HEK293 (cell line): ENCODE data around the gene MRTFA.

Experiments
- CTCF ChIA-PET: fragments of 350-600 bp; formaldehyde crosslinking; extraction: SDS; loops from one replicate; lab custom pipeline; 2021; ENCODE audit warnings: antibody characterized with exemption; lab: Yijun Ruan, JAX
- POLR2A ChIA-PET: fragments of 300-600 bp; formaldehyde crosslinking; extraction: SDS; loops from one replicate; lab custom pipeline; 2020; ENCODE audit warnings: antibody characterized with exemption, inconsistent platforms; lab: Yijun Ruan, JAX
- H3K27ac ChIP-seq: fragments of 200-500 bp; sonication (Bioruptor generic); 2 replicates; pipeline ENCODE4 v1.5.1; 2014; ENCODE audit warnings: low read depth, low read length, control low read depth, inconsistent platforms; ENCODE audit errors: extremely low read depth
- H3K36me3 ChIP-seq, 2 experiments: fragments of 200-500 bp in 1 of 2; sonication (Bioruptor generic) in 1 of 2; 1 replicate in 1 of 2; 2 replicates in 1 of 2; pipeline ENCODE4 v1.5.1; 2014 to 2017; ENCODE audit warnings: inconsistent platforms in 2 of 2, low read length in 2 of 2; ENCODE audit not compliant: control insufficient read depth in 2 of 2, insufficient read depth in 1 of 2
- H3K4me1 ChIP-seq: fragments of 200-500 bp; sonication (Bioruptor generic); 2 replicates; pipeline ENCODE4 v1.5.1; 2014; ENCODE audit warnings: mild to moderate bottlenecking, low read length, inconsistent platforms; ENCODE audit not compliant: control insufficient read depth, insufficient read depth
- H3K4me3 ChIP-seq: 2 replicates; pipeline ENCODE4 v1.5.1; 2011; ENCODE audit warnings: low read depth, mild to moderate bottlenecking, control low read depth, low read length, moderate library complexity
- H3K9me3 ChIP-seq: fragments of 200-500 bp; sonication (Bioruptor generic); 2 replicates; pipeline ENCODE4 v1.5.1; 2014; ENCODE audit warnings: low read depth, low read length, inconsistent platforms; ENCODE audit not compliant: control insufficient read depth, insufficient read depth
- BCL11B ChIP-seq: fragments of 450-650 bp; formaldehyde crosslinking; IDR thresholded peaks from 2 replicates; pipeline ENCODE4 v1.5.1; 2016; ENCODE audit warnings: low read depth, missing biosample characterization, missing genetic modification characterization
- HOXA7 ChIP-seq: sonication (generic); formaldehyde crosslinking; IDR thresholded peaks from 2 replicates; pipeline ENCODE4 v1.8.1; 2022; ENCODE audit warnings: missing genetic modification reagents, borderline replicate concordance
- MZF1 ChIP-seq: fragments of 450-650 bp; formaldehyde crosslinking; IDR thresholded peaks from 2 replicates; pipeline ENCODE4 v1.5.1; 2017; ENCODE audit warnings: missing biosample characterization, missing genetic modification characterization, borderline replicate concordance
- REPIN1 ChIP-seq: fragments of 450-650 bp; formaldehyde crosslinking; IDR thresholded peaks from 2 replicates; pipeline ENCODE4 v1.5.1; 2017; ENCODE audit warnings: missing biosample characterization, missing genetic modification characterization, low read depth
- SCRT1 ChIP-seq: fragments of 450-650 bp; formaldehyde crosslinking; IDR thresholded peaks from 2 replicates; pipeline ENCODE4 v1.5.1; 2016; ENCODE audit warnings: missing biosample characterization, missing genetic modification characterization, borderline replicate concordance
- SETDB1 ChIP-seq: IDR thresholded peaks from one replicate; pipeline ENCODE4 v1.6.1; 2017; ENCODE audit warnings: mild to moderate bottlenecking, low read length, moderate library complexity, mixed read lengths; ENCODE audit not compliant: insufficient read length
- YY2 ChIP-seq: fragments of 450-650 bp; formaldehyde crosslinking; IDR thresholded peaks from 2 replicates; pipeline ENCODE4 v1.5.1; 2016; ENCODE audit warnings: missing biosample characterization, missing genetic modification characterization
- ZBTB20 ChIP-seq: fragments of 450-650 bp; formaldehyde crosslinking; IDR thresholded peaks from 2 replicates; pipeline ENCODE4 v1.5.1; 2016; ENCODE audit warnings: missing biosample characterization, missing genetic modification characterization
- ZFP3 ChIP-seq: fragments of 450-650 bp; formaldehyde crosslinking; IDR thresholded peaks from 2 replicates; pipeline ENCODE4 v1.5.1; 2016; ENCODE audit warnings: low read depth, missing biosample characterization, missing genetic modification characterization
- ZFP69B ChIP-seq: fragments of 450-650 bp; formaldehyde crosslinking; IDR thresholded peaks from 2 replicates; pipeline ENCODE4 v1.5.1; 2016; ENCODE audit warnings: missing biosample characterization, missing genetic modification characterization
- ZNF10 ChIP-seq: fragments of 450-650 bp; formaldehyde crosslinking; IDR thresholded peaks from 2 replicates; pipeline ENCODE4 v1.5.1; 2017; ENCODE audit warnings: missing biosample characterization, missing genetic modification characterization
- ZNF133 ChIP-seq: fragments of 450-650 bp; formaldehyde crosslinking; IDR thresholded peaks from 2 replicates; pipeline ENCODE4 v1.5.1; 2016; ENCODE audit warnings: missing biosample characterization, missing genetic modification characterization
- ZNF202 ChIP-seq: fragments of 450-650 bp; formaldehyde crosslinking; IDR thresholded peaks from 2 replicates; pipeline ENCODE4 v1.5.1; 2016; ENCODE audit warnings: missing biosample characterization, missing genetic modification characterization, borderline replicate concordance
- ZNF24 ChIP-seq: fragments of 450-650 bp; formaldehyde crosslinking; IDR thresholded peaks from 2 replicates; pipeline ENCODE4 v1.5.1; 2016; ENCODE audit warnings: missing biosample characterization, missing genetic modification characterization
- ZNF274 ChIP-seq, 2 experiments: fragments of 200-500 bp in 1 of 2; fragments of 450-650 bp in 1 of 2; sonication (Bioruptor generic) in 1 of 2; formaldehyde crosslinking in 1 of 2; IDR thresholded peaks; 2 replicates each; pipeline versions ENCODE4 v1.5.1 to v1.6.1; 2014 to 2016; ENCODE audit warnings: borderline replicate concordance in 1 of 2, inconsistent platforms in 1 of 2, low read length in 1 of 2, missing biosample characterization in 1 of 2, missing genetic modification characterization in 1 of 2
- ZNF292 ChIP-seq: fragments of 450-650 bp; formaldehyde crosslinking; IDR thresholded peaks from 2 replicates; pipeline ENCODE4 v1.5.1; 2016; ENCODE audit warnings: low read depth, missing biosample characterization, missing genetic modification characterization, borderline replicate concordance
- ZNF391 ChIP-seq: fragments of 450-650 bp; formaldehyde crosslinking; IDR thresholded peaks from 2 replicates; pipeline ENCODE4 v1.5.1; 2016; ENCODE audit warnings: low read depth, missing biosample characterization, missing genetic modification characterization, borderline replicate concordance
- ZNF416 ChIP-seq: fragments of 450-650 bp; formaldehyde crosslinking; IDR thresholded peaks from 2 replicates; pipeline ENCODE4 v1.5.1; 2016; ENCODE audit warnings: missing biosample characterization, missing genetic modification characterization
- ZNF473 ChIP-seq: fragments of 450-650 bp; formaldehyde crosslinking; IDR thresholded peaks from 2 replicates; pipeline ENCODE4 v1.5.1; 2017; ENCODE audit warnings: missing biosample characterization, missing genetic modification characterization
- ZNF48 ChIP-seq: fragments of 450-650 bp; formaldehyde crosslinking; IDR thresholded peaks from 2 replicates; pipeline ENCODE4 v1.5.1; 2016; ENCODE audit warnings: missing biosample characterization, missing genetic modification characterization
- ZNF610 ChIP-seq: fragments of 450-650 bp; formaldehyde crosslinking; IDR thresholded peaks from 2 replicates; pipeline ENCODE4 v1.5.1; 2016; ENCODE audit warnings: missing biosample characterization, missing genetic modification characterization, borderline replicate concordance
- ZNF626 ChIP-seq: fragments of 450-650 bp; sonication (Bioruptor Pico); formaldehyde crosslinking; IDR thresholded peaks from 2 replicates; pipeline ENCODE4 v1.5.1; 2018; ENCODE audit warnings: missing biosample characterization, missing genetic modification characterization, inconsistent platforms
- ZNF664 ChIP-seq: fragments of 450-650 bp; formaldehyde crosslinking; IDR thresholded peaks from 2 replicates; pipeline ENCODE4 v1.5.1; 2016; ENCODE audit warnings: missing biosample characterization, missing genetic modification characterization
- TF ChIP-seq, protein P1 (sequence below): fragments of 450-650 bp; formaldehyde crosslinking; IDR thresholded peaks from 2 replicates; pipeline ENCODE4 v1.5.1; 2016; ENCODE audit warnings: missing biosample characterization, missing genetic modification characterization
- TF ChIP-seq, protein P2 (sequence below): fragments of 450-650 bp; formaldehyde crosslinking; IDR thresholded peaks from 2 replicates; pipeline ENCODE4 v1.5.1; 2017; ENCODE audit warnings: missing biosample characterization, missing genetic modification characterization
- TF ChIP-seq, protein P3 (sequence below): fragments of 450-650 bp; formaldehyde crosslinking; IDR thresholded peaks from 2 replicates; pipeline ENCODE4 v1.5.1; 2016; ENCODE audit warnings: missing biosample characterization, missing genetic modification characterization
- TF ChIP-seq, protein P4 (sequence below): fragments of 450-650 bp; formaldehyde crosslinking; IDR thresholded peaks from 2 replicates; pipeline ENCODE4 v1.5.1; 2016; ENCODE audit warnings: missing biosample characterization, missing genetic modification characterization, low read depth
- TF ChIP-seq, protein P5 (sequence below): fragments of 450-650 bp; formaldehyde crosslinking; IDR thresholded peaks from 2 replicates; pipeline ENCODE4 v1.5.1; 2016; ENCODE audit warnings: missing biosample characterization, missing genetic modification characterization
- TF ChIP-seq, protein P6 (sequence below): fragments of 450-650 bp; formaldehyde crosslinking; optimal IDR thresholded peaks from 2 replicates; pipeline ENCODE3; 2016; ENCODE audit warnings: missing biosample characterization, mild to moderate bottlenecking, missing genetic modification characterization

MRTFA gene

DNA sequence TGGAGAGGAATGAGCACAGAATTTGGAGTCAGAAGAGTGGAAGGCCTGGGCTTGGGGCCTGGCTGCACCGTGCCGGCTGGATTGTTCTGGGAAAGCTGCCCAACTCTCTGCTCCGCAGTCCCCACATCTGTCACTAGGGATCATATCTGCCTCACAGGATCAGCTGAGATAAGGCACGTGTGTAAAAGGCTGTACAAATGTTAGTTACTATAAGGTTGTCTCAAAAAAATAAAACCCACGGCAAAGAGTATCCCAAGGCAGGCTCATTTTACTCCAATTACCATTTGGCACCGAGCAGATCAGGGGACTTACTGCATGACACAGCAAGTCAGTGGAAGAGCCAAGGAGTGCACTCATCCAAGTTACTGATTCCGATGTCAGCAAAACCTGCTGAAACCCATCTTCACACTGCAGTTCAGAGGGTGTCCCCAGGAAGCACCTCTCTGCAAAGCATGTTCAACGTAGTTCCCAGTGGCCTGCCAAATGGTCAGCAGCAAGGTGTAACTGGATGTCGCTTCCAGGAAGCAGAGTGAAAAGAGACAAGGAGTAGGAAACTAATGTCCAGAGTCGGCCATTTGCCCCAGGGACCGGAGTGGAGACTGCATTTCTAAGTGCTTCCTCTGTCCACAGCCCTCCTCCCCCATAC, 18.1 kb upstream of the MRTFA start:
- Histone ChIP-seq H3K9me3 (no peaks in the 10 kb centered on the region), H3K4me3 (no peak overlapping the region), H3K27ac (peak overlapping the region; percentile 12), H3K4me1 (peaks cover 3% of the 10 kb centered on the region; the same call in 1 of the 2 replicates), H3K36me3 (no peaks in the 10 kb centered on the region)
- ChIA-PET CTCF (interaction anchor here (0.6 to 13.4 kb wide), 10 partner anchors 8 to 852 kb away, joined by 3 to 278 read pairs (median 3); no protein-coding TSS in a partner anchor), POLR2A (interaction anchor here (4.8 kb wide), 1 partner anchor 18 kb away, joined by 31 read pairs; the partner anchor contains the start of gene MRTFA)
- TF ChIP-seq ZNF292 (tag by site-specific recombination) (no peak), SCRT1 (tag by site-specific recombination) (no peak), BCL11B (no peak), ZNF24 (tag by site-specific recombination) (no peak), ZNF133 (tag by site-specific recombination) (no peak), ZNF202 (tag by site-specific recombination) (no peak), ZBTB20 (tag by site-specific recombination) (no peak), REPIN1 (tag by site-specific recombination) (no peak), ZNF664 (tag by site-specific recombination) (no peak), ZNF473 (tag by site-specific recombination) (no peak), YY2 (tag by site-specific recombination) (no peak), ZNF10 (tag by site-specific recombination) (no peak), ZNF626 (no peak), ZNF610 (tag by site-specific recombination) (no peak), ZNF416 (tag by site-specific recombination) (no peak), ZNF48 (no peak), ZFP69B (no peak), HOXA7 (no peak), ZNF274 (IDR thresholded peaks at IDR 0.05; ENCODE audit: low read length) (no peak), ZNF274 (tag by site-specific recombination; IDR thresholded peaks at IDR 0.05; ENCODE audit: borderline replicate concordance) (no peak), ZNF391 (tag by site-specific recombination) (no peak), MZF1 (tag by site-specific recombination) (peak; percentile 95), SETDB1 (no peak), ZFP3 (tag by site-specific recombination) (no peak)
- TF ChIP-seq, protein P1, sequence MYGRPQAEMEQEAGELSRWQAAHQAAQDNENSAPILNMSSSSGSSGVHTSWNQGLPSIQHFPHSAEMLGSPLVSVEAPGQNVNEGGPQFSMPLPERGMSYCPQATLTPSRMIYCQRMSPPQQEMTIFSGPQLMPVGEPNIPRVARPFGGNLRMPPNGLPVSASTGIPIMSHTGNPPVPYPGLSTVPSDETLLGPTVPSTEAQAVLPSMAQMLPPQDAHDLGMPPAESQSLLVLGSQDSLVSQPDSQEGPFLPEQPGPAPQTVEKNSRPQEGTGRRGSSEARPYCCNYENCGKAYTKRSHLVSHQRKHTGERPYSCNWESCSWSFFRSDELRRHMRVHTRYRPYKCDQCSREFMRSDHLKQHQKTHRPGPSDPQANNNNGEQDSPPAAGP, result no peak
- TF ChIP-seq, protein P2, sequence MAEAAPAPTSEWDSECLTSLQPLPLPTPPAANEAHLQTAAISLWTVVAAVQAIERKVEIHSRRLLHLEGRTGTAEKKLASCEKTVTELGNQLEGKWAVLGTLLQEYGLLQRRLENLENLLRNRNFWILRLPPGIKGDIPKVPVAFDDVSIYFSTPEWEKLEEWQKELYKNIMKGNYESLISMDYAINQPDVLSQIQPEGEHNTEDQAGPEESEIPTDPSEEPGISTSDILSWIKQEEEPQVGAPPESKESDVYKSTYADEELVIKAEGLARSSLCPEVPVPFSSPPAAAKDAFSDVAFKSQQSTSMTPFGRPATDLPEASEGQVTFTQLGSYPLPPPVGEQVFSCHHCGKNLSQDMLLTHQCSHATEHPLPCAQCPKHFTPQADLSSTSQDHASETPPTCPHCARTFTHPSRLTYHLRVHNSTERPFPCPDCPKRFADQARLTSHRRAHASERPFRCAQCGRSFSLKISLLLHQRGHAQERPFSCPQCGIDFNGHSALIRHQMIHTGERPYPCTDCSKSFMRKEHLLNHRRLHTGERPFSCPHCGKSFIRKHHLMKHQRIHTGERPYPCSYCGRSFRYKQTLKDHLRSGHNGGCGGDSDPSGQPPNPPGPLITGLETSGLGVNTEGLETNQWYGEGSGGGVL, result no peak
- TF ChIP-seq, protein P3, sequence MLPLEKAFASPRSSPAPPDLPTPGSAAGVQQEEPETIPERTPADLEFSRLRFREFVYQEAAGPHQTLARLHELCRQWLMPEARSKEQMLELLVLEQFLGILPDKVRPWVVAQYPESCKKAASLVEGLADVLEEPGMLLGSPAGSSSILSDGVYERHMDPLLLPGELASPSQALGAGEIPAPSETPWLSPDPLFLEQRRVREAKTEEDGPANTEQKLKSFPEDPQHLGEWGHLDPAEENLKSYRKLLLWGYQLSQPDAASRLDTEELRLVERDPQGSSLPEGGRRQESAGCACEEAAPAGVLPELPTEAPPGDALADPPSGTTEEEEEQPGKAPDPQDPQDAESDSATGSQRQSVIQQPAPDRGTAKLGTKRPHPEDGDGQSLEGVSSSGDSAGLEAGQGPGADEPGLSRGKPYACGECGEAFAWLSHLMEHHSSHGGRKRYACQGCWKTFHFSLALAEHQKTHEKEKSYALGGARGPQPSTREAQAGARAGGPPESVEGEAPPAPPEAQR (tag by site-specific recombination), result no peak
- TF ChIP-seq, protein P4, sequence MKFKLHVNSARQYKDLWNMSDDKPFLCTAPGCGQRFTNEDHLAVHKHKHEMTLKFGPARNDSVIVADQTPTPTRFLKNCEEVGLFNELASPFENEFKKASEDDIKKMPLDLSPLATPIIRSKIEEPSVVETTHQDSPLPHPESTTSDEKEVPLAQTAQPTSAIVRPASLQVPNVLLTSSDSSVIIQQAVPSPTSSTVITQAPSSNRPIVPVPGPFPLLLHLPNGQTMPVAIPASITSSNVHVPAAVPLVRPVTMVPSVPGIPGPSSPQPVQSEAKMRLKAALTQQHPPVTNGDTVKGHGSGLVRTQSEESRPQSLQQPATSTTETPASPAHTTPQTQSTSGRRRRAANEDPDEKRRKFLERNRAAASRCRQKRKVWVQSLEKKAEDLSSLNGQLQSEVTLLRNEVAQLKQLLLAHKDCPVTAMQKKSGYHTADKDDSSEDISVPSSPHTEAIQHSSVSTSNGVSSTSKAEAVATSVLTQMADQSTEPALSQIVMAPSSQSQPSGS, result no peak
- TF ChIP-seq, protein P5, sequence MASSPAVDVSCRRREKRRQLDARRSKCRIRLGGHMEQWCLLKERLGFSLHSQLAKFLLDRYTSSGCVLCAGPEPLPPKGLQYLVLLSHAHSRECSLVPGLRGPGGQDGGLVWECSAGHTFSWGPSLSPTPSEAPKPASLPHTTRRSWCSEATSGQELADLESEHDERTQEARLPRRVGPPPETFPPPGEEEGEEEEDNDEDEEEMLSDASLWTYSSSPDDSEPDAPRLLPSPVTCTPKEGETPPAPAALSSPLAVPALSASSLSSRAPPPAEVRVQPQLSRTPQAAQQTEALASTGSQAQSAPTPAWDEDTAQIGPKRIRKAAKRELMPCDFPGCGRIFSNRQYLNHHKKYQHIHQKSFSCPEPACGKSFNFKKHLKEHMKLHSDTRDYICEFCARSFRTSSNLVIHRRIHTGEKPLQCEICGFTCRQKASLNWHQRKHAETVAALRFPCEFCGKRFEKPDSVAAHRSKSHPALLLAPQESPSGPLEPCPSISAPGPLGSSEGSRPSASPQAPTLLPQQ, result peak; percentile 64; the same call in 1 of the 2 replicates
- TF ChIP-seq, protein P6, sequence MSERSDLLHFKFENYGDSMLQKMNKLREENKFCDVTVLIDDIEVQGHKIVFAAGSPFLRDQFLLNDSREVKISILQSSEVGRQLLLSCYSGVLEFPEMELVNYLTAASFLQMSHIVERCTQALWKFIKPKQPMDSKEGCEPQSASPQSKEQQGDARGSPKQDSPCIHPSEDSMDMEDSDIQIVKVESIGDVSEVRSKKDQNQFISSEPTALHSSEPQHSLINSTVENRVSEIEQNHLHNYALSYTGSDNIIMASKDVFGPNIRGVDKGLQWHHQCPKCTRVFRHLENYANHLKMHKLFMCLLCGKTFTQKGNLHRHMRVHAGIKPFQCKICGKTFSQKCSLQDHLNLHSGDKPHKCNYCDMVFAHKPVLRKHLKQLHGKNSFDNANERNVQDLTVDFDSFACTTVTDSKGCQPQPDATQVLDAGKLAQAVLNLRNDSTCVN (tag by site-specific recombination), result no peak
